ENCODE data around the gene HOXB1.
"Not testable (repeated sequence)": the region's sequence is repeated elsewhere in the genome, so short reads cannot be mapped to it uniquely, and the experiment has no call there.

The HOXB1 gene

DNA sequence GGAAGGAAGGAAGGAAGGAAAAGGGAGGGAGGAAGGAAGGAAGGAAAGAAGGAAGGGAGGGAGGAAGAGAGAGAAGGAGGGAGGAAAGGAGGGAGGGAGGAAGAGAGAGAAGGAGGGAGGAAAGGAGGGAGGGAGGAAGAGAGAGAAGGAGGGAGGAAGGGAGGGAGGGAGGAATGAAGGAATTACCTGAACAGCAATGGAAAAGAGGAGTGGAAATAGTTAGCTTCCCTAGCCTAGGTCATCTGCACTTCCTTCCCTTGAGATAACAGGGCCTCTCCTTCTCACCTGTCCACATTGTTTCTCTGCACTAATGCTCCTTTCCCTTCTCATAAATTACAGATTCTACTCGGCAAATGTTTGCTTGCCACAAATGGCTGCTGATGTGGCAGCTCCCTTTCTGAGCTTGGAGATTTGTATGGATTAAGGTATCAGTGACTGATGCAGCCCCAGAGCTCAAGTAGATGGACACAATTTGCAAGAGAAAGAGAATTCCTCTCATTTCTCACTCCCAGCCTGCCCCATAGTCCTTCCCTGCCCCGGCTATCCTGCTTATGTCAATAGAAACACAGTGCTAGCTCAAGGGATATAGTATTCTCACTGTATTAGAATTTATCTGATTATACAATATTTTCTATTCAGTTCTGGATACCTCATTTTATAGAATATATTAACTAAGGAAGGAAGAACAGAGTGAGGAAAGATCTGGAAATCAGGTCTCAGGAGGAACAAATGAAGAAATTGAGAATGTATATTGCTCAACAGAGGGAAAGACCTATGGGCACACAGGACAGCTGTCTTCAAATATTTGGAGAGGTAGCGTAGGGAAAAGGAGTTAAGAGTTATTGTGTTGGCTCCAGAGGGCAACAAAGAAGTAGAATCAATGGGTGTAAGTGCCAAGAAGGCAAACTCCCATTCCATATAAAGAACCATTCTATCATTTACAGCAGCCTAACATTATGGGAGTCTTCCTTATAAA, 14.6 kb downstream of the HOXB1 start:
- DNase-seq: no peak

- DNase-seq: no peak
Observed at GRCh38 chr17:48514477-48514876, 16.3 kb downstream of the HOXB1 start.

- no peak for DNase-seq
Observed at GRCh38 chr17:48513666-48514455, 16.9 kb downstream of the HOXB1 start.

- no peak for DNase-seq
Observed at GRCh38 chr17:48513097-48513496, 17.7 kb downstream of the HOXB1 start.

DNA sequence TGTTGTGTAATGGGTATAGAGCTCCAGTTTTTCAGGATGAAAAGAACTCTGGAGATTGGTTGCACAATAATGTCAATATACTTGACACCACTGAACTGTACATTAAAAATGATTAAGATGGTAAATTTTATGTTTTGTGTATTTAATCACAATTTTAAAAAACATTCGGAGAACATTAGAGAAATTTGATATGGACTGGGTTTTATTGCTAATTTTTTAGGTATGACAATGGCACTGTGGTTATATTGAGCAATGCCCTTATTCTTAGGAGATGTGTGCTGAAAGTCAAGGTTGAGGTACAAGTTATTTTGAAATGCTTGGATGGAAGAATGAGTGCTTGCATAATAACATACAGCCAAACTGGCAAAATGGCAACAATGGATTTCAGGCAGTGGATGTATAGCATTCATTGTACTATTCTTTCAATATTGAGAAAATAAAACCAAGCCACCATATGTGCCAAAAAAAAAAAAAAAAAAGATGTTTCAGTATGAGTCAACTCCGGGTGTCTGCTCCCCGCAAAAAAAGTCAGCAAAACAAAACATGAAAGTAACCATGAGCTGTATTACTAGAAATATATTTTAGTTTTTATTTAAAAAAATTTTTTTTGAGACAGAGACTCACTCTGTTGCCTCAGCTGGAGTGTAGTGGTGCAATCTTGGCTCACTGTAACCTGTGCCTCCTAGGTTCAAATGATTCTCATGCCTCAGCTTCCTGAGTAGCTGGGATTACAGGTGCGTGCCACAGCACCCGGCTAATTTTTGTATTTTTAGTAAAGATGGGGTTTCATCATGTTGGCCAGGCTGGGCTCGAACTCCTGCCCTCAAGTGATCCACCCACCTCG, 19.8 kb downstream of the HOXB1 start:
- DNase-seq: no peak

- DNase-seq: no peak
Observed at GRCh38 chr17:48510381-48510760, 20.4 kb downstream of the HOXB1 start.

- DNase-seq: not testable (repeated sequence)
Observed at GRCh38 chr17:48509708-48510107, 21.1 kb downstream of the HOXB1 start.

GRCh38 chr17:48506246-48506645, 24.6 kb downstream of the HOXB1 start:
- no peak for DNase-seq

DNA sequence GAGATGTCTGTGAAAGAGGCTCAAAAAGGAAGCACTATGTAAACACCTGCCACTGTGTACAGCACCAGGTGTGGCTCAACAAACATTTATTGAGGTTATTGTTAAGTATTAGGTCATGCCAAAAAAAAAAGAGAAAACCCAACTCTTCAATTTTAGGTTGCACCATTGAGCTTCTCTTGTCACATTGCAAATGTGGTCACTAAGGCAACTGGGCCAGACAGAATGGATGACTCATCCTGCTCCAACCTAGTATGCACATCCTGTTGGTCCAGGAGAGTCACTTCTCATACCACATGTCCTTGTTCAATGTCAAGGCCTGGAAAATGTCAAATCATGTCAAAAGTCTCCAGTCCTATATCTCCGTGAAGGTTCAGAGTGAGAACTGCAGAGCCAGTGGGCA, 25.0 kb downstream of the HOXB1 start:
- DNase-seq: peak; percentile 87

GRCh38 chr17:48504953-48505352, 25.9 kb downstream of the HOXB1 start:
- no peak for DNase-seq

- no peak for DNase-seq
Observed at GRCh38 chr17:48503747-48504146, 27.1 kb downstream of the HOXB1 start.

DNA sequence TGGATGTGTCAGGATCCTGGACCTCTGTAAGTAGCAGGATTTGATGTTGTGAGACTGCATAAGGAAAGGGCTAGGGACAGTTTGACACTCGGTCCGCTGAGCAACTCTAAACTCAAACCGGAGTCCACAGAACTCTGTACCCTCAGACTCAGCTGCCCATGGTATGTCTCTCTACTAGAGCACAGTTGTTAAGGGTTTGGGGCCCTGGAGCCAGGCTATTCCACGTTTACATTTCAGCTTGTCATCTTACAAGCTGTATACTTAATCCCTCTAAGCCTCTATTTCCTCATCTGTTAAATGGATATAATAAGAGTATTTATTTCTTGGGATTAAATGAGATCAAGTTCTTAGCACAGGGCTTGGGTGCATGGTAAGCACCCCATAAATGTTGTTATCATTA, 27.9 kb downstream of the HOXB1 start:
- no peak for DNase-seq

DNA sequence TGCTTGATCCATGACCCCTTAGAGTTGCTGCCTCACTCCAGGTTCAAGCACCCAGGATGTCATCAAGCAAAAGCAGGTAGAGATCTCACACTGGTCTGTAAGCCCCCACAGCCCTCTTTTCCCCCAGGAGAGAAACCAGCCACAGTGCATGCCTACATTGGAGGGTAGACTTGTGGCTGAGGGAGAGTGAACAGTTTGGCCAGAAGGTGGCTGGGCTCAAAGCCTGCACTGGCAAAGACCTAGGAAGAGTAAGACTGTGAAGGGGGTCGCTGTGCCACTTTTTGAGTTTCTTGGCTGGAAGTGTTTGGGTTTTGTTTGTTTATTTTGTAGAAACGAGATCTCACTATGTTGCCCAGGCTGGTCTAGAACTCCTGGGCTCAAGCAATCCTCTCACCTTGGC, 28.5 kb downstream of the HOXB1 start:
- DNase-seq: no peak

GRCh38 chr17:48500435-48501426, 30.1 kb downstream of the HOXB1 start:
- no peak for DNase-seq

DNA sequence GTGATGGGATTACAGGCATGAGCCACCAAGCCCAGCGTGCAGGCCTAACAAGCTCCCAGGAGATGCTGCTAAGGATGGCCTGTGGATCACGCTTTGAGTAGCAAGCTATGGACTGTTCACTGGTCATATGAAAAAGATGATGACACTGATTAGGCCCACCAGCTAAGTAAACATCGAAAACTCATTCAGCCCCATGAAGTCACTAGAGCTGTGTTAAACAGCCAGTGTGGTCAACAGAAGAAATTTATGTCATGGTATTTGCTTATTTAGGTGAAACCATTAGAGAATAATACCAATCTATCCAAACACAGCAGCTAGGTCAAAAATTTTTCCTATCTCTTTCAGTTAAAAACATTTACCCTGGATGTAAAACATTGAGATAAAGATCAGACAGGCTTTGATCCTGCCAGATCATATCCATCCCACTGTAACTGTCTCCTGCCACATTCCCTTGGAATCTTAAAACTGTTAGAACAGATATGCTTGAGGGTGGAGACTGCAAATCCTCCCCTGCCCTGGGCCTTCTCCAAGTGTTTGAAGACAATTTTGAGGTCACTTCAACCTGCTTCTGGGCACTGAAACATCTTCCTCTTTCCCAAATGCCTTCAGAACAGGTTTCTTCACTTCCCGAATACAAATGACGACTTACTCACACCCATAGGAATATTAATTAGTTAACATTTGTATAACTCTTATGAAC, 30.9 kb downstream of the HOXB1 start:
- DNase-seq: no peak

DNA sequence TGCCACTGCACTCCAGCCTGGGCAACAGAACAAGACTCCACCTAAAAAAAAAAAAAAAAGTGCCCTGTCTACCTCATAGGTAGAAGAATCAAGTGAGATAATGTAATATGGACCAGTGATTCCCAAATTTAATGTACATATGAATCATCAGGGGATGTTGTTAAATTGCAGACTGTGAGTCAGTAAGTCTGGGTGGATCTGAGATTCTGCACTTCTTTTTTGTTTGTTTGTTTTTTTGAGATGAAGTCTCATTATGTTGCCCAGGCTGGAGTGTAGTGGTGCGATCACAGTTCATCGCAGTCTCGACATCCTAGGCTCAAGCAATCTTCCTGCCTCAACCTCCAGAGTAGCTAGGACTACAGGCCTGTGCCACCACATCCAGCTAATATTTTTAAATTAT, 31.6 kb downstream of the HOXB1 start:
- DNase-seq: no peak

DNA sequence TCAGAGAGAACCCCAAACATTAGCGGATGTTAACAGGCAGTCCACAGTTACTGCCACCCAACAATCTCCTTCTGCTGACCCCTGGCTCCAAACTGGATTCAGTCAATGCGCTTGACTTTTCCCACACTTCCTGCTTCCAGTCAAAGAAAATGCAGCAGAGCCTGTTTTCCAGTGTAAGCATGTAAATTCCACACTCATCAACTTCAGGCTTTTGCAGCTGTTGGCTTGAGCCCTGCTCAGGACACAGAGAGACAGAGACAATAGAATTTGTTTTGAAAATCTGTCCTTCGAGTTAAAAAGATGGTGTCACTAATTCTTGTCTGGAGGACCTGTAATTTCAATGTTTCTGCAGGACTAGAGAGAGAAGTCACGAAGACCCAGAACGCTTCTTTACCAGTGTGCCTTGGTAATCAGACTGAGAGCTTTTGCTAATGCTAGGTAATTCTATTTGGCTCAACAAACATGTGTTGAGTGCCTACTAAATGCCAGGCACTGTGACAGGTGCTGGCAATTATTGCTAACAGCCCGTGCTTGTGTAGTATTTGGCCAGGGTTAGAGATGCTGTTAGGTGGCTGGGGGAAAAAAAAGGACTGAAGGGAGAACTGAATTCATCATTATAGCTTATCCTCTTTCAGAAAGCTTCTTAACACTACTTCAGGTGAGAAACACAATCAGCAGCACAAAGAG, 32.5 kb downstream of the HOXB1 start:
- DNase-seq: no peak

GRCh38 chr17:48497103-48497502, 33.7 kb downstream of the HOXB1 start:
- DNase-seq: no peak

GRCh38 chr17:48494335-48494734, 36.5 kb downstream of the HOXB1 start:
- no peak for DNase-seq
